ENCODE data around the gene LBHD1. TPM values are rescaled to one million over a fixed set of nuclear protein-coding genes. Genes with fewer than 3 reads are reported as not detected.

Gene LBHD1
- total RNA-seq, 2 experiments from 2014 or later = 12.0 to 12.9 TPM

DNA sequence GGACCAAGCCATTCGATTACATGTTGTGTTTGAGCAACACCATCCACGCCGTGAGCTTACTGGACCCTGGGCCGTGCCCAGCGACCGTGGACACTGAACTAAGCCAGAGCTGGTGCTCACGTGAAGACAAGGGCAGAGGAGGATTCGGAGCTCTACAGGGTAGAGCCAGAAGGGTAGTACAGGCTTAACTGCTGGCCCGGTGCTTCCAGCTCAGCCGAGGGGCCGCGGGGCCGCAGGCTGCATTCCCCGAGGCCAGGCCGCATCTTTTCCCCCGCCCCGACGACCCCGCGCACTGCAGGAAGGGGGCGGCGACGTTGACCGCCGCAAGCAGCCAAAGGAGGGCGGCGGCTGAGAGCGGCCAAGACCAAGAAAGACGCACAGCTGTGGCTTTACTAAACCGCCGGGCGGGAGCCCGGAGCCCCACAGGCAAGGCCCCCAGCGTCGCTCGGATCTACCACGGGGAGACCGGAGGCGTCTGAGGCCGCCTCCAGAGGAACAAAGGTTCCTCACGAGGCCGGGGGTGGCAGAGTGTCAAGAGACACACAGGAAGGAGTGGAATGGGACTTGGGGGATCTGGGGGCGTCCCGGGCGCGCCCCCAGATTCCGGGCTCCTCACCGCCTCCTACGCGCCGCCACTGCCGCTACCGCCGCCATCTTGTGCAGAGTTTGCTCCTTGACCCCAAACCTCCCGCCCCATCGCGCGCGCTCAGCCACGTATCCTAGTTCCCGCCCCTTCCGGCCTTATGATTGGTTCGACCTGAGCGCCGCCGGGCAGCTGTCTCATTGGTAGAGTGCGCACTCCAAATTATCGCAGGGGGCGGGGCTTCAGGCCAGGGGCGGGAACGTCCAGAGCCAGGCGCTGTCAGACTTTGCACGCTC lies 25.9 kb downstream of the LBHD1 start, which contains the start of gene GANAB:
TSS of gene GANAB (minus strand) at position 668 of the 879 bp plus-strand sequence. CDS start at position 654, 14 bp downstream.
- H3K9me3 Mint-ChIP-seq = no peaks in the 10 kb centered on the region
- H3K27me3 Mint-ChIP-seq = no peaks in the 10 kb centered on the region
- H3K4me3 Mint-ChIP-seq = peak within 1 kb of the TSS; percentile 100
- ChIA-PET POLR2A (interaction anchor here (0.8 to 13.3 kb wide), 15 partner anchors 9 to 209 kb away, joined by 3 to 263 read pairs (median 6); partner anchors contain the start of genes B3GAT3, C11orf98, CSKMT and LBHD1), CTCF (interaction anchor here (0.8 to 1.6 kb wide), 3 partner anchors 35 to 108 kb away, joined by 3 to 4 read pairs (median 3); partner anchors contain the start of gene ZBTB3)
- peak; percentile 98 for ATAC-seq
- TF ChIP-seq, protein P1, sequence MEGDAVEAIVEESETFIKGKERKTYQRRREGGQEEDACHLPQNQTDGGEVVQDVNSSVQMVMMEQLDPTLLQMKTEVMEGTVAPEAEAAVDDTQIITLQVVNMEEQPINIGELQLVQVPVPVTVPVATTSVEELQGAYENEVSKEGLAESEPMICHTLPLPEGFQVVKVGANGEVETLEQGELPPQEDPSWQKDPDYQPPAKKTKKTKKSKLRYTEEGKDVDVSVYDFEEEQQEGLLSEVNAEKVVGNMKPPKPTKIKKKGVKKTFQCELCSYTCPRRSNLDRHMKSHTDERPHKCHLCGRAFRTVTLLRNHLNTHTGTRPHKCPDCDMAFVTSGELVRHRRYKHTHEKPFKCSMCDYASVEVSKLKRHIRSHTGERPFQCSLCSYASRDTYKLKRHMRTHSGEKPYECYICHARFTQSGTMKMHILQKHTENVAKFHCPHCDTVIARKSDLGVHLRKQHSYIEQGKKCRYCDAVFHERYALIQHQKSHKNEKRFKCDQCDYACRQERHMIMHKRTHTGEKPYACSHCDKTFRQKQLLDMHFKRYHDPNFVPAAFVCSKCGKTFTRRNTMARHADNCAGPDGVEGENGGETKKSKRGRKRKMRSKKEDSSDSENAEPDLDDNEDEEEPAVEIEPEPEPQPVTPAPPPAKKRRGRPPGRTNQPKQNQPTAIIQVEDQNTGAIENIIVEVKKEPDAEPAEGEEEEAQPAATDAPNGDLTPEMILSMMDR (IDR thresholded peaks at IDR 0.05) = no peak
- DNase-seq = peak; percentile 100
- peak within 1 kb of the TSS; percentile 99 for H3K27ac Mint-ChIP-seq
- H3K36me3 Mint-ChIP-seq (ENCODE audit: low read depth) = peaks cover 40% of the 10 kb centered on the region
- H3K4me1 Mint-ChIP-seq (ENCODE audit: low read depth) = peaks cover 30% of the 10 kb centered on the region
- intact Hi-C loops (cut with micrococcal nuclease) = loop anchor here (5.0 kb wide), 1 partner anchor 34 kb away; the partner anchor contains the start of genes EML3 and ROM1

DNA sequence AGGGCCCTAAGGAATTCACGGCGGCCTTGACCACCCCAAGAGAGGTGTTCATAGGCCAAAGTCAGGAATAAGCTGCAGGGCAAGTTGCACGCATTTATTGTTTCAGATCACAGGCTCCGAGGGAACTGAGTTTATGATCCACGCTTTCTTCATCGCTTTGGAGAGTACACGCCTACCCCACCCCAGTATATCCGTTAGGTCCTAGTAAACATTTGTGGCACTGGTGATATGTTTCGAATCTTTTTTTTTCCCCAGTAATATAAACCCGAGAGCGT lies 26.5 kb downstream of the LBHD1 start:
- H3K9me3 Mint-ChIP-seq = no peaks in the 10 kb centered on the region
- peak overlapping the region; percentile 100 for H3K4me3 Mint-ChIP-seq
- H3K36me3 Mint-ChIP-seq (ENCODE audit: low read depth) = peaks cover 41% of the 10 kb centered on the region
- intact Hi-C loops (cut with micrococcal nuclease) = loop anchor here (5.0 kb wide), 1 partner anchor 33 kb away; the partner anchor contains the start of genes EML3 and ROM1
- ChIA-PET CTCF (no interaction called here), POLR2A (interaction anchor here (0.8 to 13.3 kb wide), 14 partner anchors 10 to 210 kb away, joined by 3 to 263 read pairs (median 6); partner anchors contain the start of genes B3GAT3, C11orf98, CSKMT and LBHD1)
- H3K27ac Mint-ChIP-seq = peak overlapping the region; percentile 99
- no peaks in the 10 kb centered on the region for H3K27me3 Mint-ChIP-seq
- DNase-seq (peak; percentile 18), ATAC-seq (no peak)
- peaks cover 31% of the 10 kb centered on the region for H3K4me1 Mint-ChIP-seq (ENCODE audit: low read depth)
- TF ChIP-seq, protein P1 (IDR thresholded peaks at IDR 0.05) = no peak

DNA sequence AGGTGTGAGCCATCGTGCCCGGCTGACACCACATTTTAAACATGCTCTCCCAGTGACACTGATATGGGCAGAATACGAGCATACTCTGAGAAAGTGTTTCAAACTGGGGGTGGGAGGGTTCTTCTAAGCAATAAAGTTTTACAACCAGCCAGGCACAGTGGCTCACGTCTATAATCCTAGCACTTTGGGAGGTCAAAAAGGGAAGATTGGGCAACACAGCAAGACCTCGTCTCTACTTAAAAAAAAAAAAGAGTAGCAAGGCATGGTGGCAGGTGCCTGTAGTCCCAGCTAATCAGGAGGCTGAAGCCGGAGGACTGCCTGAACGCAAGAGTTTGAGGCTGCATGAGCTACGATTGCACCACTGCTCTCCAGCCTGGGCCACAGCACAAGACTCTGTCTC lies 27.8 kb downstream of the LBHD1 start:
- peaks cover 39% of the 10 kb centered on the region for H3K4me1 Mint-ChIP-seq (ENCODE audit: low read depth)
- no peak for ATAC-seq
- CTCF ChIA-PET = interaction anchor here (0.7 kb wide), 1 partner anchor 52 kb away, joined by 3 read pairs; no protein-coding TSS in a partner anchor

DNA sequence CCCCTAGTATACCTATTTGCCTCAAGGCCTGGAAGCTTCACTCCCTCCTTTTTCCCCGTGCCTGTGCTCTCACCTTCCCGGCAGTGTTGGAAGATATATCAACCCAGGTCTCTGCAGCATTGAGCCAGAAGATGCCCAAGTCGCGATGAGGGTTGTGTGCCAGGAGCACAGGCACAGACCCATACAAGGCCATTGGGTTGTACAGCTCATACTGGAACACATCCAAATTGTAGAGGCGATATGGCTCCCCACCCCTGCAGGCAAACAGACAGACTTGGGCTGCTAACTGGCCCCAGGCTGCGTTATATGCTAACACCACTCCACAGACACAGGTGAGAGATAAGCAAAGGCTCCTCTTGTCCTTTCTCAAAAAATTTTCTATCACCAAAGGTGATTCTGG lies 39.6 kb downstream of the LBHD1 start:
- Mint-ChIP-seq H3K9me3 (no peaks in the 10 kb centered on the region), H3K4me3 (no peak overlapping the region), H3K4me1 (ENCODE audit: low read depth) (peaks cover 15% of the 10 kb centered on the region), H3K27ac (peak overlapping the region; percentile 63), H3K27me3 (no peaks in the 10 kb centered on the region), H3K36me3 (ENCODE audit: low read depth) (peaks cover 59% of the 10 kb centered on the region)
- CTCF ChIA-PET = no interaction called here
- DNase-seq (no peak), ATAC-seq (no peak)
- intact Hi-C loops (cut with micrococcal nuclease) = no loop called here
- TF ChIP-seq, protein P1 (IDR thresholded peaks at IDR 0.05) = no peak
- POLR2A ChIA-PET = interaction anchor here (0.8 to 1.6 kb wide), 4 partner anchors 9 to 209 kb away, joined by 3 to 7 read pairs (median 4); partner anchors contain the start of gene INTS5

More for the DNA sequence above, 27.8 kb downstream of the LBHD1 start:
- peak overlapping the region; percentile 53 for H3K4me3 Mint-ChIP-seq
- H3K27ac Mint-ChIP-seq = peak overlapping the region; percentile 47
- no peak for DNase-seq
- H3K9me3 Mint-ChIP-seq = no peaks in the 10 kb centered on the region
- no peaks in the 10 kb centered on the region for H3K27me3 Mint-ChIP-seq
- peaks cover 47% of the 10 kb centered on the region for H3K36me3 Mint-ChIP-seq (ENCODE audit: low read depth)
- POLR2A ChIA-PET = interaction anchor here (1.4 to 13.3 kb wide), 6 partner anchors 15 to 211 kb away, joined by 3 to 263 read pairs (median 10); partner anchors contain the start of genes B3GAT3, C11orf98, CSKMT and LBHD1
- intact Hi-C loops (cut with micrococcal nuclease) = no loop called here
- TF ChIP-seq, protein P1 (IDR thresholded peaks at IDR 0.05) = no peak

All from activated CD8-positive, alpha-beta T cell treated with anti-CD3 and anti-CD28 coated beads for 36 hours (primary cell).